ENCODE data around the gene AGBL3. TPM values are rescaled to one million over a fixed set of nuclear protein-coding genes. Genes with fewer than 3 reads are reported as not detected.
A peak's percentile ranks its signal among the peaks of the same experiment; 100 is the strongest.

AGBL3 gene
- total RNA-seq, 2 experiments from 2014 or later, result 2.2 to 2.5 TPM

GRCh38 chr7:135167365-135167917 is 181.1 kb downstream of the AGBL3 start:
- intact Hi-C loops (cut with DNase I, micrococcal nuclease), result loop anchor here (2.0 to 10.0 kb wide), 6 partner anchors 17 to 713 kb away; partner anchors contain the start of genes WDR91 (in 2 of the 2), AKR1B1 (in 1 of the 2), BPGM (in 1 of the 2) and STMP1 (in 1 of the 2)
- peaks cover 47% of the 10 kb centered on the region for H3K36me3 ChIP-seq (ENCODE audit: insufficient read depth, low read length)
- peaks cover 0 to 1% of the 10 kb centered on the region in 2 experiments for H3K9me3 ChIP-seq (ENCODE audit: control insufficient read depth in 1 of 2, insufficient read depth in 1 of 2, low read length in 2 of 2)
- Mint-ChIP-seq H3K4me3 (peak overlapping the region; percentile 76), H3K36me3 (ENCODE audit: low read depth) (peaks cover 70% of the 10 kb centered on the region), H3K9me3 (peaks cover 5% of the 10 kb centered on the region), H3K27ac (peak overlapping the region; percentile 94), H3K4me1 (ENCODE audit: low read depth) (peaks cover 48% of the 10 kb centered on the region), H3K27me3 (no peaks in the 10 kb centered on the region)
- H3K4me1 ChIP-seq (ENCODE audit: insufficient read depth, low read length), result peaks cover 47% of the 10 kb centered on the region
- ChIA-PET CTCF (interaction anchor here (3.8 kb wide), 1 partner anchor 18 kb away, joined by 53 read pairs; the partner anchor contains the start of gene TMEM140), POLR2A (interaction anchor here (3.2 to 5.3 kb wide), 4 partner anchors 9 to 181 kb away, joined by 10 to 111 read pairs (median 45); partner anchors contain the start of genes AGBL3 and TMEM140)
- no peak for ATAC-seq (ENCODE audit: poor library complexity)
- peak overlapping the region; percentile 18 to 49 for H3K27ac ChIP-seq (ENCODE audit: low read depth in 1 of 2, low read length in 2 of 2)
- peak in 1 of 14 experiments; percentile 34 for DNase-seq
- no peak overlapping the region for H3K4me3 ChIP-seq (ENCODE audit: low read length)
- H3K27me3 ChIP-seq (ENCODE audit: control insufficient read depth in 1 of 2, insufficient read depth in 2 of 2, low read length in 2 of 2), result no peaks in the 10 kb centered on the region
- TF ChIP-seq CTCF (IDR thresholded peaks at IDR 0.05), result no peak

- H3K27me3 ChIP-seq (ENCODE audit: control insufficient read depth in 1 of 2, insufficient read depth in 2 of 2, low read length in 2 of 2), result no peaks in the 10 kb centered on the region
- Mint-ChIP-seq H3K27ac (peak overlapping the region; percentile 94), H3K36me3 (ENCODE audit: low read depth) (peaks cover 65% of the 10 kb centered on the region), H3K4me3 (peak overlapping the region; percentile 91), H3K27me3 (no peaks in the 10 kb centered on the region), H3K9me3 (peaks cover under 1% of the 10 kb centered on the region), H3K4me1 (ENCODE audit: low read depth) (peaks cover 48% of the 10 kb centered on the region)
- CTCF ChIA-PET, result interaction anchor here (3.5 to 3.8 kb wide), 2 partner anchors 8 to 19 kb away, joined by 19 to 53 read pairs; partner anchors contain the start of gene TMEM140
- H3K4me1 ChIP-seq (ENCODE audit: insufficient read depth, low read length), result peaks cover 47% of the 10 kb centered on the region
- ATAC-seq (ENCODE audit: poor library complexity), result no peak
- H3K9me3 ChIP-seq (ENCODE audit: control insufficient read depth in 1 of 2, insufficient read depth in 1 of 2, low read length in 2 of 2), result no peaks in the 10 kb centered on the region
- DNase-seq, result peak in 6 of 14 experiments; percentile 28 to 77 (median 50)
- H3K27ac ChIP-seq (ENCODE audit: low read depth in 1 of 2, low read length in 2 of 2), result peak overlapping the region; percentile 18 to 49
- intact Hi-C loops (cut with DNase I, micrococcal nuclease), result loop anchor here (2.0 to 10.0 kb wide), 6 partner anchors 44 to 713 kb away; partner anchors contain the start of genes WDR91 (in 2 of the 2), AGBL3 (in 1 of the 2), AKR1B1 (in 1 of the 2) and BPGM (in 1 of the 2)
- POLR2A ChIA-PET, result interaction anchor here (3.2 to 4.2 kb wide), 3 partner anchors 10 to 182 kb away, joined by 10 to 111 read pairs (median 55); partner anchors contain the start of genes AGBL3 and TMEM140
- no peak for TF ChIP-seq CTCF (IDR thresholded peaks at IDR 0.05)
- H3K36me3 ChIP-seq (ENCODE audit: insufficient read depth, low read length), result peaks cover 46% of the 10 kb centered on the region
- H3K4me3 ChIP-seq (ENCODE audit: low read length), result no peak overlapping the region
These were observed 181.7 kb downstream of the AGBL3 start for GRCh38 chr7:135168001-135168400.

- ATAC-seq (ENCODE audit: poor library complexity) (no peak), DNase-seq (no peak)
- TF ChIP-seq CTCF (IDR thresholded peaks at IDR 0.05), result no peak
- Mint-ChIP-seq H3K4me3 (peak overlapping the region; percentile 91), H3K9me3 (no peaks in the 10 kb centered on the region), H3K27ac (peak overlapping the region; percentile 94), H3K4me1 (ENCODE audit: low read depth) (peaks cover 48% of the 10 kb centered on the region), H3K36me3 (ENCODE audit: low read depth) (peaks cover 63% of the 10 kb centered on the region), H3K27me3 (no peaks in the 10 kb centered on the region)
- H3K4me1 ChIP-seq (ENCODE audit: insufficient read depth, low read length), result peaks cover 47% of the 10 kb centered on the region
- intact Hi-C loops (cut with DNase I, micrococcal nuclease), result loop anchor here (2.0 to 10.0 kb wide), 6 partner anchors 44 to 714 kb away; partner anchors contain the start of genes WDR91 (in 2 of the 2), AGBL3 (in 1 of the 2), AKR1B1 (in 1 of the 2) and BPGM (in 1 of the 2)
- peak overlapping the region; percentile 94 for H3K27ac ChIP-seq (ENCODE audit: low read depth in 1 of 2, low read length in 2 of 2)
- ChIA-PET POLR2A (interaction anchor here (0.8 to 4.2 kb wide), 10 partner anchors 8 to 522 kb away, joined by 3 to 111 read pairs (median 6); partner anchors contain the start of genes AGBL3, BPGM, TMEM140 and WDR91), CTCF (interaction anchor here (0.8 to 3.8 kb wide), 6 partner anchors 8 to 536 kb away, joined by 3 to 53 read pairs (median 11); partner anchors contain the start of genes AGBL3 and TMEM140)
- H3K4me3 ChIP-seq (ENCODE audit: low read length), result no peak overlapping the region
- no peaks in the 10 kb centered on the region for H3K27me3 ChIP-seq (ENCODE audit: control insufficient read depth in 1 of 2, insufficient read depth in 2 of 2, low read length in 2 of 2)
- peaks cover 46% of the 10 kb centered on the region for H3K36me3 ChIP-seq (ENCODE audit: insufficient read depth, low read length)
- no peaks in the 10 kb centered on the region for H3K9me3 ChIP-seq (ENCODE audit: control insufficient read depth in 1 of 2, insufficient read depth in 1 of 2, low read length in 2 of 2)
These were observed 182.3 kb downstream of the AGBL3 start for GRCh38 chr7:135168489-135169140.
